ENCODE results near the gene KNOP1.
"Not testable (repeated sequence)": the region's sequence is repeated elsewhere in the genome, so short reads cannot be mapped to it uniquely, and the experiment has no call there.

KNOP1 gene

GRCh38 chr16:19683453-19684236 lies 34.4 kb downstream of the KNOP1 start:
- no peak for DNase-seq (ENCODE audit: low spot score)

DNA sequence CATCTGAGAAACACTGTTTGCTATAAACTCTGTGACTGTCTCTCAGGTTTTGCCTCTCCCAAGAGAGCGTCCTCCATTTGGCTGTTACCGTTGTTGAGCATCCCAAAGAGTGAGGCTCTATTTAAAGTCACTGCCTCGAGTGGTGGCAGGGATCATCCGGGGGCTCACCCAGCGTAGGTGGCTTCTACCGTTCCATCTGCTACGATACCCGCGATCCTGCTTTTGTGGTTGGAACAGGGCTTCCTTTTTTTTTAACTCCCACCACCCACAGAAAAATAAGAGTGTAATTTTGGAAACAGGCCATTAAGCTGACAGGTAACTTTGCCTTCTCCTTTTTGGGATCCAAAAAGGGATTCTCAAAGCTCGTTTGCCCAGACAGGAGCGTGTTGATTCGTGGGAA lies 36.4 kb downstream of the KNOP1 start:
- no peak for DNase-seq (ENCODE audit: low spot score)

DNA sequence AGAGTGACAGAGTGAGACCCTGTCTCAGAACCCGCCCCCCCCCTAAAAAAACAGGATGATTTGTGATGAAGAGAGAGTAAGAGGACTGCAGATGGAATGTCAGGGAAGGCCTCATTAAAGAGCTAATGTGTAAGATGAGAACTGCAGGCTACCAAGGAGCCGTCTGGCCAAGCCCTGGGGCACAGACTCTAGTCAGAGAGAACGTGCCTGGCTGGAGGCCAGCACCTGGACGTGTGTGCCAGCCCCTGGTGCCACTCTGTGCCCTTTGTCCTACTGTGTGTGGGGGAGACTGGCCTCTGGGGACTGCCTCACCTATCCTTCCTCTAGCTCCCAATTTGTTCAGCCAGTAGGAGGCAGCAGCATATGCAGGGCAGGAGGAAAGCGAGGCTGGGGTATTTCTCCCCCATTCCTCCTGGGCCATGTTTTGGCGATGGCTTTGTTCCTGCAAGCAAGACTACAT lies 37.1 kb downstream of the KNOP1 start:
- DNase-seq (ENCODE audit: low spot score), result no peak

GRCh38 chr16:19679281-19679680 lies 38.7 kb downstream of the KNOP1 start:
- DNase-seq (ENCODE audit: low spot score), result not testable (repeated sequence)

GRCh38 chr16:19678804-19679203 lies 39.2 kb downstream of the KNOP1 start:
- no peak for DNase-seq (ENCODE audit: low spot score)

DNA sequence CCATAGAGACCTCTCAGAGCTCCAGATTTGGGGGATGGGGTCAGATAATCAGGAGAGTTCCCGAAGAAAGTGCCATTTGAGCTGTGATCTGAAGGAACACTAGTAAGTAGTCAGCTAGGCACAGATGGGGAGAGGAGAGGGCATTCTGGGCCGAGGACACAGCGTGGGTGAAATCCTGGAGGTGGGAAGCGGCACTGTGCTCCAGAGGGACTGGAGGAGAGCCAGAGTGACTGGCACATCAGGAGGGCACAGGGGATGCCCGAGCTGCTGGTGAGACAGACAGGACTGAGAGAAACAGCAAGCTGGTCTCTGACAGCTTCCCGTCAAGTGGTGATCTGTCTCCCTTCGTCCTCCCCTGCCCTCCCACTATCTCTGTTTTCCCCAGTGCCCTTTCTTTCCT lies 40.6 kb downstream of the KNOP1 start:
- no peak for DNase-seq (ENCODE audit: low spot score)

- no peak for DNase-seq (ENCODE audit: low spot score)
Observed at GRCh38 chr16:19674485-19674884, 43.5 kb downstream of the KNOP1 start.

DNA sequence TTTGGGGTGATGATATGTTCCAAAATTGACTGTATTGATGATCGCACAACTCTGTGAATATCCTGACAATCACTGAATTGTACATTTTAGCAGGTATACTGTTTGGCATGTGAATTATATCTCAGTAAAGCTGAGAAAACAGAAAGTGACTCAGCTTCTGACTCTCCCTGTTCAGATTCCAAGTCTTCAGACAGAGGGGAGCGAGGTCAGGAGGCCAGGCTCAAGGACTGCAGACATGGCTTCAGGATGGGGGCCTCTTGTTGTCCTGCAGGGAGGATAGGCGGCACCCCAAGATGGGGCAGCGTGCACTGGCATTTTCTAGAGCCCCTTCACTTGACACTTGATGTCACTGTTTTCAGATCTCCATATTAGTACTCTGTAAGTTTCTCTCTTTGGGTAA lies 45.6 kb downstream of the KNOP1 start:
- DNase-seq (ENCODE audit: low spot score), result no peak

- no peak for DNase-seq (ENCODE audit: low spot score)
Observed at GRCh38 chr16:19666477-19666876, 51.5 kb downstream of the KNOP1 start.

DNA sequence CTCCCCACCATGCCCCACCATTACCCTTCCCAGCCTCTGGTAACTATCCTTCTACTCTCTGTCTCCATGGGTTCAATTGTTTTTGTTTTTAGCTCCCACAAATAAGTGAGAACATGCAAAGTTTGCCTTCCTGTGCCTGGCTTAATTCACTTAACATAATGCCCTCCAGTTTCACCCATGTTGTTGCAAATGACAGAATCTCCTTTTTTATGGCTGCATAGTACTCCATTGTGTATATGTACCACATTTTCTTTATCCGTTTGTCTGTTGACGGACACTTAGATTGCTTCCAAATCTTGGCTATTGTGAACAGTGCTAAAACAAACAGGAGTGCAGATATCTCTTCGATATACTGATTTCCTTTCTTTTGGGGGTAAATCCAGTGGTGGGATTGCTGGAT lies 52.7 kb downstream of the KNOP1 start:
- not testable (repeated sequence) for DNase-seq (ENCODE audit: low spot score)

DNA sequence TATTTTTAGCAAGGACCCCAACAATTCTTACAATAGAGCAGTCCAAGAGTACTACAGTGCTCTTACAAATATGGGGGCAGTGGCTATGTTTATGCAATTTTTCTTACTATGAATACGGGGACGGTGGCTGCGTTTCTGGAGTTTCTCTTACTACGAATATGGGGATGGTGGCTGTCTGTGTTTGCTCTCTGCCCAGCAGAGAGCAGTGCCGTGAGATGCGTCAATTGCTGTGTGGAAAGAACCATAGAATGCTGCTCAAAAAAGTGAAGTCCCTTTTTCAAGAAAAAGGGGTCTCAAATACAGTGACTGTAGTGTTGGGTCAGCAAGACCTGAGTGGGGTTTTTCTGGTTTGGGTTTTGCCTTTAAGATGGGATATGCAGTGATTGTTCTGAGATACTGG lies 53.9 kb downstream of the KNOP1 start:
- no peak for DNase-seq (ENCODE audit: low spot score)

- DNase-seq (ENCODE audit: low spot score), result no peak
Observed at GRCh38 chr16:19662351-19662750, 55.7 kb downstream of the KNOP1 start.

- DNase-seq (ENCODE audit: low spot score), result no peak
Observed at GRCh38 chr16:19660432-19660831, 57.6 kb downstream of the KNOP1 start.

GRCh38 chr16:19659554-19659953 lies 58.5 kb downstream of the KNOP1 start:
- no peak for DNase-seq (ENCODE audit: low spot score)

- DNase-seq (ENCODE audit: low spot score), result no peak
Observed at GRCh38 chr16:19657831-19658230, 60.2 kb downstream of the KNOP1 start.

- no peak for DNase-seq (ENCODE audit: low spot score)
Observed at GRCh38 chr16:19655242-19655777, 62.7 kb downstream of the KNOP1 start.

- no peak for DNase-seq (ENCODE audit: low spot score)
Observed at GRCh38 chr16:19654147-19654546, 63.9 kb downstream of the KNOP1 start.
